CD4-positive, alpha-beta T cell (primary cell): Measurements from ENCODE around the gene EPHA5. TPM values are rescaled to one million over a fixed set of nuclear protein-coding genes. Genes with fewer than 3 reads are reported as not detected.

Source experiments
- ATAC-seq: fragments of 200-7000 bp; cut with Tn5 transposase; one replicate; pipeline ENCODE4 v1.10.0; 2022; ENCODE audit warnings: mild to moderate bottlenecking; ENCODE audit not compliant: poor library complexity
- CTCF ChIA-PET: fragments of 350-600 bp; sonication (Branson Sonifier 250); formaldehyde crosslinking; loops from one replicate; lab custom pipeline; 2021; ENCODE audit warnings: antibody characterized with exemption, inconsistent platforms; lab: Charles Lee
- POLR2A ChIA-PET: fragments of 350-600 bp; sonication (Branson Sonifier 250); formaldehyde crosslinking; loops from one replicate; lab custom pipeline; 2021; ENCODE audit warnings: antibody characterized with exemption, inconsistent platforms; lab: Charles Lee
- DNase-seq, 14 experiments: peaks; one replicate each; pipeline ENCODE4 v3.0.0-alpha.2; 2013 to 2020; ENCODE audit warnings: mixed read lengths in 2 of 14
- H3K27ac ChIP-seq, 2 donors: one replicate each; pipeline versions ENCODE4 v1.5.1 to v1.7.0; 2013; ENCODE audit warnings: low read length in 2 of 2, low read depth in 1 of 2, mild to moderate bottlenecking in 1 of 2
- H3K27me3 ChIP-seq, 2 experiments: 1 replicate in 1 of 2; 2 replicates in 1 of 2; pipeline versions ENCODE4 v1.6.1 to v1.7.0; 2013; ENCODE audit warnings: low read length in 2 of 2, control low read depth in 1 of 2, mild to moderate bottlenecking in 1 of 2, moderate library complexity in 1 of 2; ENCODE audit not compliant: insufficient read depth in 2 of 2, control insufficient read depth in 1 of 2
- H3K36me3 ChIP-seq: one replicate; pipeline ENCODE4 v1.6.1; 2013; ENCODE audit warnings: low read length, control low read depth; ENCODE audit not compliant: insufficient read depth
- H3K4me1 ChIP-seq: one replicate; pipeline ENCODE4 v1.6.1; 2013; ENCODE audit warnings: low read length, control low read depth; ENCODE audit not compliant: insufficient read depth
- H3K4me3 ChIP-seq: one replicate; pipeline ENCODE4 v1.5.1; 2013; ENCODE audit warnings: mild to moderate bottlenecking, low read length, moderate library complexity
- H3K9me3 ChIP-seq, 2 experiments: 1 replicate in 1 of 2; 2 replicates in 1 of 2; pipeline versions ENCODE4 v1.6.1 to v1.7.0; 2013; ENCODE audit warnings: low read length in 2 of 2, mild to moderate bottlenecking in 2 of 2, control low read depth in 1 of 2, moderate library complexity in 1 of 2; ENCODE audit not compliant: control insufficient read depth in 1 of 2, insufficient read depth in 1 of 2
- H3K27ac Mint-ChIP-seq: one replicate; pipeline ENCODE4 v1.8.0; 2020; ENCODE audit warnings: mixed read lengths
- H3K27me3 Mint-ChIP-seq: one replicate; pipeline ENCODE4 v1.8.0; 2021; ENCODE audit warnings: mixed read lengths
- H3K36me3 Mint-ChIP-seq: one replicate; pipeline ENCODE4 v1.8.0; 2021; ENCODE audit warnings: low read depth, mixed read lengths
- H3K4me1 Mint-ChIP-seq: one replicate; pipeline ENCODE4 v1.8.0; 2021; ENCODE audit warnings: low read depth, mixed read lengths
- H3K4me3 Mint-ChIP-seq: one replicate; pipeline ENCODE4 v1.8.0; 2020; ENCODE audit warnings: mild to moderate bottlenecking, mixed read lengths
- H3K9me3 Mint-ChIP-seq: one replicate; pipeline ENCODE4 v1.8.0; 2020; ENCODE audit warnings: mixed read lengths
- intact Hi-C, 2 experiments: fragments of 100-400 bp; cut with DNase I in 1 of 2; cut with micrococcal nuclease in 1 of 2; formaldehyde crosslinking; loops; one replicate each; pipeline versions ENCODE4 v1.15.1 to v1.9.0; 2023 to 2025; cut with DNase I, micrococcal nuclease
- total RNA-seq, 174 experiments: library from RNA in 2 of 174; stranded (reverse) in 2 of 174; gene quantifications; one replicate each; pipeline ENCODE4 v1.2.3 and lab custom pipeline; 2021 to 2026
- TF ChIP-seq, protein P1 (sequence below): fragments of 200-600 bp; IDR thresholded peaks from one replicate; pipeline ENCODE4 v1.8.0; 2022; ENCODE audit warnings: antibody characterized with exemption, mild to moderate bottlenecking

The EPHA5 gene
- total RNA-seq, 2 experiments from 2014 or later = not detected

DNA sequence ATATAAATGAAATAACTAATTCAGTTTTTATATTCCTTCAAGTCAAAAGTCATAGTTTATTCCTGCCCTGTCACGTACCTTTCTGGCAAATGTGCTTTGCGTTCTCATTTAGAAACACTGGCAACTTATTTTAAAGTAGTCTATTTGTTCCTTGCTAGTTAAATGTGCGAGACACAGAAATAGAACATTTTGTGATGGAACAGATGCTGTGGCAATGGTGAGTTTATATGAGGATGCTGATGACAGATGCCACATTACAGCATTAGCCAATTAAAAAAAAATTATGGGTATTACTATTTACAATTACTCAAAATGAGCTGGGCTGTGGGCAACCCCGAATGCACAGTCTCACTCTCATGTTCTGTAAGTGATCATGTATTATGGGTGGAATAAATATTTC, 26.1 kb upstream of the EPHA5 start:
- TF ChIP-seq, protein P1, sequence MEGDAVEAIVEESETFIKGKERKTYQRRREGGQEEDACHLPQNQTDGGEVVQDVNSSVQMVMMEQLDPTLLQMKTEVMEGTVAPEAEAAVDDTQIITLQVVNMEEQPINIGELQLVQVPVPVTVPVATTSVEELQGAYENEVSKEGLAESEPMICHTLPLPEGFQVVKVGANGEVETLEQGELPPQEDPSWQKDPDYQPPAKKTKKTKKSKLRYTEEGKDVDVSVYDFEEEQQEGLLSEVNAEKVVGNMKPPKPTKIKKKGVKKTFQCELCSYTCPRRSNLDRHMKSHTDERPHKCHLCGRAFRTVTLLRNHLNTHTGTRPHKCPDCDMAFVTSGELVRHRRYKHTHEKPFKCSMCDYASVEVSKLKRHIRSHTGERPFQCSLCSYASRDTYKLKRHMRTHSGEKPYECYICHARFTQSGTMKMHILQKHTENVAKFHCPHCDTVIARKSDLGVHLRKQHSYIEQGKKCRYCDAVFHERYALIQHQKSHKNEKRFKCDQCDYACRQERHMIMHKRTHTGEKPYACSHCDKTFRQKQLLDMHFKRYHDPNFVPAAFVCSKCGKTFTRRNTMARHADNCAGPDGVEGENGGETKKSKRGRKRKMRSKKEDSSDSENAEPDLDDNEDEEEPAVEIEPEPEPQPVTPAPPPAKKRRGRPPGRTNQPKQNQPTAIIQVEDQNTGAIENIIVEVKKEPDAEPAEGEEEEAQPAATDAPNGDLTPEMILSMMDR = no peak
- H3K36me3 Mint-ChIP-seq = no peaks in the 10 kb centered on the region
- H3K36me3 ChIP-seq = no peaks in the 10 kb centered on the region
- H3K9me3 ChIP-seq = peaks cover 3 to 4% of the 10 kb centered on the region in 2 experiments
- H3K9me3 Mint-ChIP-seq = peaks cover 2% of the 10 kb centered on the region
- H3K4me1 ChIP-seq = no peaks in the 10 kb centered on the region
- CTCF ChIA-PET = no interaction called here
- no peaks in the 10 kb centered on the region for H3K27me3 Mint-ChIP-seq
- intact Hi-C loops = no loop called here
- H3K4me3 ChIP-seq = no peak overlapping the region
- ATAC-seq (no peak), DNase-seq (no peak)
- no peak overlapping the region for H3K4me3 Mint-ChIP-seq
- H3K27me3 ChIP-seq = no peaks in the 10 kb centered on the region
- H3K27ac Mint-ChIP-seq = no peak overlapping the region
- H3K4me1 Mint-ChIP-seq = no peaks in the 10 kb centered on the region
- POLR2A ChIA-PET = no interaction called here
- H3K27ac ChIP-seq = no peak overlapping the region

DNA sequence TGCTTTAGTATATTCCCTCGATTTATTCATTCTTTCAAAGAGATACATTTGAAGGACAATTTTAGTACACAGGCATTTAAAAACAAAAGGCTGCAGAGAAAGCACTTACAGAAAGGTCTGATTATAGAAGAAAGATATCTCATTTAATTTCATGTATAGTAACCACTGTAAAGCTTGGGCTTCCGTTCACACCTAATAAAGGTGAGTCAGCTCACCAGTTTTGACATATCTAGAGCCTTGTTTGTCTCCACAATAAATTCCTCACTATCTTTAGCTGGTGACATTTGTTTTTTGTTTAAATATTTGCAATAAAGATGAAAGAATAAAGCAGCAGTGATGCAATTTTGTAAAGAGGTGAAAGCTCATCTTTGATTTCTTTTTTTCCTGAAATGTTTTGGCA, 1.1 kb upstream of the EPHA5 start:
- TF ChIP-seq, protein P1 = no peak
- ChIA-PET POLR2A (no interaction called here), CTCF (interaction anchor here (1.8 kb wide), 1 partner anchor 13 kb away, joined by 5 read pairs; no protein-coding TSS in a partner anchor)
- peaks cover 2% of the 10 kb centered on the region for H3K9me3 Mint-ChIP-seq
- H3K27ac ChIP-seq = no peak overlapping the region
- H3K4me1 Mint-ChIP-seq = peaks cover 8% of the 10 kb centered on the region
- H3K27me3 ChIP-seq = peaks cover 19 to 48% of the 10 kb centered on the region in 2 experiments
- no peak overlapping the region for H3K4me3 Mint-ChIP-seq
- no peaks in the 10 kb centered on the region for H3K36me3 ChIP-seq
- H3K4me1 ChIP-seq = no peaks in the 10 kb centered on the region
- intact Hi-C loops = no loop called here
- no peaks in the 10 kb centered on the region for H3K36me3 Mint-ChIP-seq
- ATAC-seq (no peak), DNase-seq (no peak)
- peaks cover 57% of the 10 kb centered on the region for H3K27me3 Mint-ChIP-seq
- no peak overlapping the region for H3K4me3 ChIP-seq
- H3K9me3 ChIP-seq = peaks cover 6 to 29% of the 10 kb centered on the region in 2 experiments
- no peak overlapping the region for H3K27ac Mint-ChIP-seq

DNA sequence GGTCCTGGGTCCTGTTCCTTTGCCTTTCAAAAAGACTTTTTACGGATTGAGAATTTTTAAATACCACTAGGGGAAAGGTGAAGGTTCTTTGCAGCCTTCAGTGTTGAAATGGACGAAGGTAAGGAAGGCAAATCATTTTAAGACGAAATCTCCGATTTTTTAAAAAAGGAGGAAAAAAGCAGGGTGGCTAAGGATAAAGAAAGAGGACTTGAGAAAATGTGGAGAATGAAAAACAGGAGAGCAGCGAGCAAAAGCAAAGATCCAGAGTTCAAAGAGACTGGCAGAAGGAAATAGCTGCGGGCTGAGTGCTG, 314 bp downstream of the EPHA5 start:
- no peak overlapping the region for H3K4me3 Mint-ChIP-seq
- no peaks in the 10 kb centered on the region for H3K36me3 Mint-ChIP-seq
- intact Hi-C loops = no loop called here
- DNase-seq (no peak), ATAC-seq (no peak)
- Histone ChIP-seq H3K4me1 (no peaks in the 10 kb centered on the region), H3K27me3 (peaks cover 19 to 48% of the 10 kb centered on the region in 2 experiments), H3K27ac (no peak overlapping the region), H3K36me3 (no peaks in the 10 kb centered on the region), H3K4me3 (no peak overlapping the region), H3K9me3 (peaks cover 6 to 29% of the 10 kb centered on the region in 2 experiments)
- H3K9me3 Mint-ChIP-seq = peaks cover 2% of the 10 kb centered on the region
- no peak overlapping the region for H3K27ac Mint-ChIP-seq
- H3K4me1 Mint-ChIP-seq = peaks cover 8% of the 10 kb centered on the region
- POLR2A ChIA-PET = no interaction called here
- CTCF ChIA-PET = no interaction called here
- TF ChIP-seq, protein P1 = no peak
- H3K27me3 Mint-ChIP-seq = peaks cover 62% of the 10 kb centered on the region
